ENCODE data around the gene ALDH1A1.

Gene ALDH1A1

GRCh38 chr9:72978744-72979143, 25.9 kb upstream of the ALDH1A1 start:
- DNase-seq, result peak; percentile 67

- DNase-seq, result no peak
Observed at GRCh38 chr9:72977670-72978069, 24.8 kb upstream of the ALDH1A1 start.

- no peak for DNase-seq
Observed at GRCh38 chr9:72974501-72974900, 21.6 kb upstream of the ALDH1A1 start.

- no peak for DNase-seq
Observed at GRCh38 chr9:72972636-72973035, 19.8 kb upstream of the ALDH1A1 start.

- no peak for DNase-seq
Observed at GRCh38 chr9:72971411-72971810, 18.6 kb upstream of the ALDH1A1 start.

- no peak for DNase-seq
Observed at GRCh38 chr9:72960446-72960845, 7.6 kb upstream of the ALDH1A1 start.

GRCh38 chr9:72958485-72959281, 5.8 kb upstream of the ALDH1A1 start:
- DNase-seq, result no peak

GRCh38 chr9:72955571-72955970, 2.7 kb upstream of the ALDH1A1 start:
- DNase-seq, result no peak

GRCh38 chr9:72955126-72955455, 2.2 kb upstream of the ALDH1A1 start:
- DNase-seq, result no peak

- no peak for DNase-seq
Observed at GRCh38 chr9:72954431-72955125, 1.7 kb upstream of the ALDH1A1 start.

- no peak for DNase-seq
Observed at GRCh38 chr9:72952381-72952690, 517 bp downstream of the ALDH1A1 start.

- DNase-seq, result no peak
Observed at GRCh38 chr9:72951520-72952380, 1.1 kb downstream of the ALDH1A1 start.

- DNase-seq, result no peak
Observed at GRCh38 chr9:72950875-72951442, 1.9 kb downstream of the ALDH1A1 start.

GRCh38 chr9:72949918-72950325, 2.9 kb downstream of the ALDH1A1 start:
- DNase-seq, result no peak

- DNase-seq, result no peak
Observed at GRCh38 chr9:72949244-72949582, 3.6 kb downstream of the ALDH1A1 start.

- DNase-seq, result no peak
Observed at GRCh38 chr9:72948575-72949243, 4.1 kb downstream of the ALDH1A1 start.

GRCh38 chr9:72947984-72948465, 4.8 kb downstream of the ALDH1A1 start:
- no peak for DNase-seq

GRCh38 chr9:72946821-72947220, 6.0 kb downstream of the ALDH1A1 start:
- DNase-seq, result no peak

- DNase-seq, result no peak
Observed at GRCh38 chr9:72946318-72946717, 6.5 kb downstream of the ALDH1A1 start.

- DNase-seq, result no peak
Observed at GRCh38 chr9:72945391-72945790, 7.5 kb downstream of the ALDH1A1 start.

- no peak for DNase-seq
Observed at GRCh38 chr9:72943844-72944462, 8.9 kb downstream of the ALDH1A1 start.

GRCh38 chr9:72942451-72942850, 10.4 kb downstream of the ALDH1A1 start:
- no peak for DNase-seq
